ENCODE data around the gene NEMF. TPM values are rescaled to one million over a fixed set of nuclear protein-coding genes. Genes with fewer than 3 reads are reported as not detected.
"Not testable (repeated sequence)": the region's sequence is repeated elsewhere in the genome, so short reads cannot be mapped to it uniquely, and the experiment has no call there.

Gene NEMF
- total RNA-seq, 1 experiment from 2014 or later: 43.6 TPM

- DNase-seq (ENCODE audit: low read depth): peak; percentile 70
- in situ Hi-C loops (cut with HindIII; ENCODE audit: low pct_unique_long_range_greater_than_20kb, low sequenced_read_pairs): loop anchor here (25.0 kb wide), 1 partner anchor 284 kb away; no protein-coding TSS in a partner anchor
Observed at GRCh38 chr14:49853572-49854375, 1.2 kb upstream of the NEMF start.

- in situ Hi-C loops (cut with HindIII; ENCODE audit: low pct_unique_long_range_greater_than_20kb, low sequenced_read_pairs): loop anchor here (25.0 kb wide), 1 partner anchor 284 kb away; no protein-coding TSS in a partner anchor
- DNase-seq (ENCODE audit: low read depth): no peak
Observed at GRCh38 chr14:49853158-49853477, 530 bp upstream of the NEMF start.

- DNase-seq (ENCODE audit: low read depth): no peak
- in situ Hi-C loops (cut with HindIII; ENCODE audit: low pct_unique_long_range_greater_than_20kb, low sequenced_read_pairs): loop anchor here (25.0 kb wide), 1 partner anchor 285 kb away; no protein-coding TSS in a partner anchor
Observed at GRCh38 chr14:49851813-49852212, 775 bp downstream of the NEMF start.

GRCh38 chr14:49849213-49849847 is 3.3 kb downstream of the NEMF start:
- in situ Hi-C loops (cut with HindIII; ENCODE audit: low pct_unique_long_range_greater_than_20kb, low sequenced_read_pairs): no loop called here

GRCh38 chr14:49828640-49829039 is 23.9 kb downstream of the NEMF start:
- in situ Hi-C loops (cut with HindIII; ENCODE audit: low pct_unique_long_range_greater_than_20kb, low sequenced_read_pairs): no loop called here
- no peak for DNase-seq (ENCODE audit: low read depth)

More at GRCh38 chr14:49849213-49849847, 3.3 kb downstream of the NEMF start:
- no peak for DNase-seq (ENCODE audit: low read depth)

GRCh38 chr14:49820176-49820575 is 32.4 kb downstream of the NEMF start:
- peak; percentile 78 for DNase-seq (ENCODE audit: low read depth)
- in situ Hi-C loops (cut with HindIII; ENCODE audit: low pct_unique_long_range_greater_than_20kb, low sequenced_read_pairs): no loop called here

GRCh38 chr14:49816844-49817243 is 35.7 kb downstream of the NEMF start:
- in situ Hi-C loops (cut with HindIII; ENCODE audit: low pct_unique_long_range_greater_than_20kb, low sequenced_read_pairs): no loop called here

GRCh38 chr14:49816118-49816517 is 36.5 kb downstream of the NEMF start:
- DNase-seq (ENCODE audit: low read depth): not testable (repeated sequence)

More at GRCh38 chr14:49816844-49817243, 35.7 kb downstream of the NEMF start:
- no peak for DNase-seq (ENCODE audit: low read depth)

GRCh38 chr14:49808780-49809179 is 43.8 kb downstream of the NEMF start:
- DNase-seq (ENCODE audit: low read depth): no peak
- in situ Hi-C loops (cut with HindIII; ENCODE audit: low pct_unique_long_range_greater_than_20kb, low sequenced_read_pairs): no loop called here

More at GRCh38 chr14:49816118-49816517, 36.5 kb downstream of the NEMF start:
- in situ Hi-C loops (cut with HindIII; ENCODE audit: low pct_unique_long_range_greater_than_20kb, low sequenced_read_pairs): not testable (repeated sequence)

GRCh38 chr14:49796025-49796424 is 56.6 kb downstream of the NEMF start:
- DNase-seq (ENCODE audit: low read depth): no peak
- in situ Hi-C loops (cut with HindIII; ENCODE audit: low pct_unique_long_range_greater_than_20kb, low sequenced_read_pairs): no loop called here

GRCh38 chr14:49792618-49793017 is 60.0 kb downstream of the NEMF start:
- in situ Hi-C loops (cut with HindIII; ENCODE audit: low pct_unique_long_range_greater_than_20kb, low sequenced_read_pairs): no loop called here

GRCh38 chr14:49786315-49786714 is 66.3 kb downstream of the NEMF start:
- DNase-seq (ENCODE audit: low read depth): no peak
- in situ Hi-C loops (cut with HindIII; ENCODE audit: low pct_unique_long_range_greater_than_20kb, low sequenced_read_pairs): no loop called here

More at GRCh38 chr14:49792618-49793017, 60.0 kb downstream of the NEMF start:
- DNase-seq (ENCODE audit: low read depth): no peak

- in situ Hi-C loops (cut with HindIII; ENCODE audit: low pct_unique_long_range_greater_than_20kb, low sequenced_read_pairs): no loop called here
- no peak for DNase-seq (ENCODE audit: low read depth)
Observed at GRCh38 chr14:49783394-49784014, 69.1 kb downstream of the NEMF start.

- DNase-seq (ENCODE audit: low read depth); in situ Hi-C loops (cut with HindIII; ENCODE audit: low pct_unique_long_range_greater_than_20kb, low sequenced_read_pairs): not testable (repeated sequence)
Observed at GRCh38 chr14:49781040-49781439, 71.5 kb downstream of the NEMF start.

GRCh38 chr14:49778421-49778820 is 74.2 kb downstream of the NEMF start:
- in situ Hi-C loops (cut with HindIII; ENCODE audit: low pct_unique_long_range_greater_than_20kb, low sequenced_read_pairs): loop anchor here (10.0 kb wide), 1 partner anchor 124 kb away; no protein-coding TSS in a partner anchor
- DNase-seq (ENCODE audit: low read depth): no peak

GRCh38 chr14:49774106-49774505 is 78.5 kb downstream of the NEMF start:
- in situ Hi-C loops (cut with HindIII; ENCODE audit: low pct_unique_long_range_greater_than_20kb, low sequenced_read_pairs): loop anchor here (10.0 kb wide), 1 partner anchor 119 kb away; no protein-coding TSS in a partner anchor
- DNase-seq (ENCODE audit: low read depth): no peak

GRCh38 chr14:49771691-49772090 is 80.9 kb downstream of the NEMF start:
- peak; percentile 19 for DNase-seq (ENCODE audit: low read depth)
- in situ Hi-C loops (cut with HindIII; ENCODE audit: low pct_unique_long_range_greater_than_20kb, low sequenced_read_pairs): loop anchor here (10.0 kb wide), 1 partner anchor 117 kb away; no protein-coding TSS in a partner anchor

GRCh38 chr14:49770212-49770817 is 82.3 kb downstream of the NEMF start:
- in situ Hi-C loops (cut with HindIII; ENCODE audit: low pct_unique_long_range_greater_than_20kb, low sequenced_read_pairs): loop anchor here (10.0 kb wide), 1 partner anchor 116 kb away; no protein-coding TSS in a partner anchor
- DNase-seq (ENCODE audit: low read depth): peak; percentile 96
